Dermis blood vessel endothelial cell (primary cell): ENCODE data around the gene KLHDC8B. TPM values are rescaled to one million over a fixed set of nuclear protein-coding genes. Genes with fewer than 3 reads are reported as not detected.
"Not testable (repeated sequence)": the region's sequence is repeated elsewhere in the genome, so short reads cannot be mapped to it uniquely, and the experiment has no call there.

Experiments
- DNase-seq: peaks from one replicate; pipeline ENCODE4 v3.0.0; 2010
- total RNA-seq: library from RNA; depleted of rRNA; stranded (reverse); fragments of >200 nt; gene quantifications from 2 replicates; pipeline ENCODE4 v1.2.3, GENCODE V29; 2014

Gene KLHDC8B
- total RNA-seq, 1 donor from 2014 or later = 90.4 TPM

- no peak for DNase-seq
Observed at GRCh38 chr3:49198161-49198560, 26.8 kb downstream of the KLHDC8B start.

GRCh38 chr3:49198611-49199230 is 27.3 kb downstream of the KLHDC8B start:
- DNase-seq = no peak

- DNase-seq = peak; percentile 88
Observed at GRCh38 chr3:49199239-49199899, 28.0 kb downstream of the KLHDC8B start.

DNA sequence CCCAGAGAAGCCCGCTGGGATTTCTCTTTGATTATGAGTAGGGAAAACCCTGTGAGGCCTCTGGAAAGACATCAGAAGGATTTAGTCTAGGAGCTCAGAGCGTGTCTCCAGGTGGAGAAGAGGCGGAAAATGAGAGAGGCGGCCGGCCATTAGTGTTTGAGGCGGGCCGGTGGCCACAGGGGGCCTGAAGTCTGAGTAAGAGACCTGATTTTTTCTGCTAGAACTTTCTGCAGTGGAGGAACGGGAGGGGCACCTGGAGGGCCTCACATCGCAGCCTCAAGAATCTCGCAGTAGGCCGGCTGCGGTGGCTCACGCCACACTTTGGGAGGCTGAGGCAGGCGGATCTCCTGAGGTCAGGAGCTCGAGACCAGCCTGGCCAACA is 28.5 kb downstream of the KLHDC8B start:
- peak; percentile 20 for DNase-seq

DNA sequence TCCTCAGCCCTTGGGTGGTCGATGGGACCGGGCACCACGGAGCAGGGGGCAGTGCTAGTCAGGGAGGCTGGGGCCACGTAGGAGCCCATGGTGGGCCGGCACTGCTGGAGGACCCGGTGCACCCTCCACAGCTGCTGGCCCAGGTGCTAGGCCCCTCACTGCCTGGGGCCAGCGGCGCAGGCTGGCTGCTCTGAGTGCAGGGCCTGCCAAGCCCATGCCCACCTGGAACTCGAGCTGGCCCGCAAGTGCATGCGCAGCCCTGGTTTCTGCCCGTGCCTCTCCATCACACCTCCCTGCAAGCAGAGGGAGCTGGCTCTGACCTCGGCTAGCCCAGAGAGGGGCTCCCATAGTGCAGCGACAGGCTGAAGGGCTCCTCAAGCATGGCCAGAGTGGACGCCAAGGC is 42.1 kb downstream of the KLHDC8B start:
- DNase-seq = no peak

DNA sequence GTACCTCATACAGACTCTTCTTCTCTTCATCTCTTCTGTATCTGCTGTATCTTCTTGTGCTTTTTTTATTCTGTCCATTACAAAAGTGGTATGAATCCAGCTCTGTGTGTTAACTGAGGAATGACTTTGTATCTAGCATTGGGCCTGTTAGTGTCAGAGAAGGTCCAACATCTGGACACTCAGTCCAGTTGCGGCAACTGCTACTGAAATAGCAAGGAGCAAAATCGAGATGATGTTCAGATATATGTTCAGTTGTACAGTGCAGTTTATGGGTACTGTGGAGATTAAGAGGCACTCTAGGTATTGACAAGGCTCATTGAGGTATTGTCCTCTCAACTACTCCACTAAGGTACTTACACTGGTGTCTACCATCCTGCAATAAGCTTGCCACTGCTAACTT is 42.6 kb downstream of the KLHDC8B start:
- no peak for DNase-seq

DNA sequence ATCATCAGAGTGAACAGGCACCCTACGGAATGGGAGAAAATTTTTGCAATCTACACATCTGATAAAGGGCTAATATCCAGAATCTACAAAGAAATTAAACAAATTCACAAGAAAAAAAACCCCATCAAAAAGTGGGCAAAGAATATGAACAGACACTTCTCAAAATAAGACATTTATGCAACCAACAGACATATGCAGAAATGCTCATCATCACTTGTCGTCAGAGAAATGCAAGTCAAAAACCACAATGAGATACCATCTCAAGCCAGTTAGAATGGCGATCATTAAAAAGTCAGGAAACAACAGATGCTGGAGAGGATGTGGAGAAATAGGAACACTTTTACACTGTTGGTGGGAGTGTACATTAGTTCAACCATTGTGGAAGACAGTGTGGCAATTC is 45.3 kb downstream of the KLHDC8B start:
- not testable (repeated sequence) for DNase-seq

GRCh38 chr3:49217108-49217507 is 45.7 kb downstream of the KLHDC8B start:
- not testable (repeated sequence) for DNase-seq

DNA sequence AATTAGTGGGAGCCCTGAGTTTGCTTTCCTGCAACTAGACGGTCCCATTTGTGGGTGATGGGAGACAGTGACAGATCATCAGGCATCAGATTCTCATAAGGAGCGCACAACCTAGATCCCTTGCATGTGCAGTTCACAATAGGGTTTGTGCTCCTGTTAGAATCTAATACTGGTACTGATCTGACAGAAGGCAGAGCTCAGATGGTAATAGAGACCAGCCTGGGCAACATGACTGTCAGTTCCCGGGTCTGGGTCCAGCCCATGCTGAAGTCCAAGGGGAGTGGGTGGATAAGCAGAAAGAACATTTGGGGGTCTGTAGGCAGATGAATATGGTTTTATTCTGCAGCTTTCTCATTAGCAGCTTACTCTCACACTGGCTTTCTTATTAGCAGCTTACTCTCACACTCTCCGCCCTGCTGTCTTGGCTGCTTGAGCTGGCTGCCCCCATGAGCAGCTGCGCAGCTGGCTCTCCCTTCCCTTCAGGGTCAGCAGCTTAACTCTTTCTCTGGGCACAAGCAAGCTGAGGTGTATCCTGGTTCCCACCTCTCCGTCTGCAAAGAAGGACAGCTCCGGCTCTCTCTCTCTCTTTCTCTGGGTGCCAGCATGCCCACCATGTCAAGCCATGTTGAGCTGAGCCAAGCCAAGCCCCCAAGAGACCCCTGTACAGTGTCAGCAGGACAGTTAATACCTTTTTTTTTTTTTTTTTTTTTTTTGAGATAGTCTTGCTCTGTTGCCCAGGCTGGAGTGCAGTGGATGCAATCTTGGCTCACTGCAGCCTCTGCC is 46.5 kb downstream of the KLHDC8B start:
- peak; percentile 27 for DNase-seq

- peak; percentile 97 for DNase-seq
Observed at GRCh38 chr3:49218471-49218989, 47.1 kb downstream of the KLHDC8B start.

- no peak for DNase-seq
Observed at GRCh38 chr3:49219132-49219531, 47.7 kb downstream of the KLHDC8B start.

- DNase-seq = not testable (repeated sequence)
Observed at GRCh38 chr3:49220985-49221563, 49.7 kb downstream of the KLHDC8B start.

DNA sequence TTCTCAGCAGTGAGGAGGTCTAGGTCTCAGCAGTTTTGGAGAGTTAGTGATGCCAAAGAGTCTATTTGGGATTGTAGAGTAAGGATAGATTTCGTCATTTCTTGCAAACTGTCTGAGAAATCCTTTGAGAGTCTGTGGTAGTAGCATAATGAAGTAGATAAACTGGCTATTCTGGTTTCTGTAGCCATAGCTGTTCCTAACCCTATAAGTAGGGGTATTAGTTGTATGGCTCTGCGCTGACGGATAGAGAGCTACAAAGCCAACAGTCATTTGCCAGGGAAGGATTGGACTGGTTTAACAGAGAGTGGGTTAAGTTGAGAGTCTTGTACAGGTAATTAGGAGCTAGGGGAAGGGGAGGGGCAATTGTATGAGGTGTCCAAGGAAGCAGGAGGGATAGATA is 50.6 kb downstream of the KLHDC8B start:
- DNase-seq = no peak

Other genes starting within 250 kb of the KLHDC8B start
- gene P4HTM, start 181.4 kb upstream of the KLHDC8B start, total RNA-seq = 12.1 and 16.5 TPM in 2 replicates
- 75.2 and 86.3 TPM in 2 replicates for gene WDR6, start 164.2 kb upstream of the KLHDC8B start, total RNA-seq
- gene DALRD3, start 153.0 kb upstream of the KLHDC8B start, total RNA-seq = 45.1 and 47.5 TPM in 2 replicates
- gene NDUFAF3, start 149.5 kb upstream of the KLHDC8B start, total RNA-seq = 66.4 and 74.0 TPM in 2 replicates
- gene IMPDH2, start 142.2 kb upstream of the KLHDC8B start, total RNA-seq = 145 and 226 TPM in 2 replicates
- gene QRICH1, start 77.5 kb upstream of the KLHDC8B start, total RNA-seq = 62.0 and 110 TPM in 2 replicates
- gene QARS1, start 66.8 kb upstream of the KLHDC8B start, total RNA-seq = 485 and 565 TPM in 2 replicates
- gene USP19, start 50.8 kb upstream of the KLHDC8B start, total RNA-seq = 50.2 and 58.4 TPM in 2 replicates
- 995 and 1,289 TPM in 2 replicates for gene LAMB2, start 38.5 kb upstream of the KLHDC8B start, total RNA-seq
- 22.0 and 25.9 TPM in 2 replicates for gene CCDC71, start 5.3 kb upstream of the KLHDC8B start, total RNA-seq
- 1.4 and 1.5 TPM in 2 replicates for gene C3orf62, start 105.6 kb downstream of the KLHDC8B start, total RNA-seq
- gene USP4, start 168.5 kb downstream of the KLHDC8B start, total RNA-seq = 28.8 and 29.7 TPM in 2 replicates
- 434 and 439 TPM in 2 replicates for gene GPX1, start 186.8 kb downstream of the KLHDC8B start, total RNA-seq
- 657 and 682 TPM in 2 replicates for gene RHOA, start 240.4 kb downstream of the KLHDC8B start, total RNA-seq
- gene TCTA, start 240.8 kb downstream of the KLHDC8B start, total RNA-seq = 24.2 and 24.8 TPM in 2 replicates